ENCODE results near the gene NIBAN1. TPM values are rescaled to one million over a fixed set of nuclear protein-coding genes. Genes with fewer than 3 reads are reported as not detected.

The NIBAN1 gene
- total RNA-seq, 1 experiment from 2014 or later, result 19.5 TPM

DNA sequence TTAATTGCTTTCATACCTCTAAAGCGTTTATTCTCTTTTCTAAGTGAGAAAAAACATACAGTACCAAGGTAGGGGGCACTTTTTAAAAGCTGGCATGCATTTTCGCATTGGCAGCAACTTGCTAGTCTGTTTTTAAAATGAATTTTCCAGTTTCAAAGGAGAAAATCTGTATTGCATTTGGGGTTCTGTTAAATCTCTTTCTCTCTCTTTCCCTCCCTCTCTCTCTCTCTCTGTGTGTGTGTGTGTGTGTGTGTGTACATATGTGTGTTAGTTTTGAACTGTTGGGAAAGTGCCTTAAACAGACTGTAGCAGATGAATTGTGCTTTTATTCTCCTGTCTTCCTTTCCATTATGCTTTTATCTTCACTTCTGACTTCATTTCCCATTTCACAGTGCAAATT, 7.3 kb downstream of the NIBAN1 start:
- BruUV-seq (replicated peaks), result no TSS peak
- no peak overlapping the region for H3K27ac Mint-ChIP-seq (ENCODE audit: unreplicated experiment)
- no peak for DNase-seq
- H3K27me3 Mint-ChIP-seq (ENCODE audit: unreplicated experiment), result no peaks in the 10 kb centered on the region
- intact Hi-C loops (cut with micrococcal nuclease; ENCODE audit: unreplicated experiment), result no loop called here
- TF ChIP-seq, protein P1, sequence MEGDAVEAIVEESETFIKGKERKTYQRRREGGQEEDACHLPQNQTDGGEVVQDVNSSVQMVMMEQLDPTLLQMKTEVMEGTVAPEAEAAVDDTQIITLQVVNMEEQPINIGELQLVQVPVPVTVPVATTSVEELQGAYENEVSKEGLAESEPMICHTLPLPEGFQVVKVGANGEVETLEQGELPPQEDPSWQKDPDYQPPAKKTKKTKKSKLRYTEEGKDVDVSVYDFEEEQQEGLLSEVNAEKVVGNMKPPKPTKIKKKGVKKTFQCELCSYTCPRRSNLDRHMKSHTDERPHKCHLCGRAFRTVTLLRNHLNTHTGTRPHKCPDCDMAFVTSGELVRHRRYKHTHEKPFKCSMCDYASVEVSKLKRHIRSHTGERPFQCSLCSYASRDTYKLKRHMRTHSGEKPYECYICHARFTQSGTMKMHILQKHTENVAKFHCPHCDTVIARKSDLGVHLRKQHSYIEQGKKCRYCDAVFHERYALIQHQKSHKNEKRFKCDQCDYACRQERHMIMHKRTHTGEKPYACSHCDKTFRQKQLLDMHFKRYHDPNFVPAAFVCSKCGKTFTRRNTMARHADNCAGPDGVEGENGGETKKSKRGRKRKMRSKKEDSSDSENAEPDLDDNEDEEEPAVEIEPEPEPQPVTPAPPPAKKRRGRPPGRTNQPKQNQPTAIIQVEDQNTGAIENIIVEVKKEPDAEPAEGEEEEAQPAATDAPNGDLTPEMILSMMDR (IDR thresholded peaks at IDR 0.05; ENCODE audit: unreplicated experiment), result no peak
- H3K9me3 Mint-ChIP-seq (ENCODE audit: low read depth, unreplicated experiment), result no peaks in the 10 kb centered on the region
- peaks cover 9% of the 10 kb centered on the region for H3K4me1 Mint-ChIP-seq (ENCODE audit: low read depth, unreplicated experiment)
- CTCF ChIA-PET, result no interaction called here
- no peaks in the 10 kb centered on the region for H3K36me3 Mint-ChIP-seq (ENCODE audit: insufficient read depth, unreplicated experiment)
- no peak overlapping the region for H3K4me3 Mint-ChIP-seq (ENCODE audit: low read depth, unreplicated experiment)

GRCh38 chr1:184965944-184966860, 8.1 kb downstream of the NIBAN1 start:
- CTCF ChIA-PET, result interaction anchor here (0.9 kb wide), 1 partner anchor 16 kb away, joined by 3 read pairs; no protein-coding TSS in a partner anchor
- peaks cover 9% of the 10 kb centered on the region for H3K4me1 Mint-ChIP-seq (ENCODE audit: low read depth, unreplicated experiment)
- H3K9me3 Mint-ChIP-seq (ENCODE audit: low read depth, unreplicated experiment), result no peaks in the 10 kb centered on the region
- intact Hi-C loops (cut with micrococcal nuclease; ENCODE audit: unreplicated experiment), result no loop called here
- H3K27ac Mint-ChIP-seq (ENCODE audit: unreplicated experiment), result no peak overlapping the region
- no peak for DNase-seq
- no peaks in the 10 kb centered on the region for H3K27me3 Mint-ChIP-seq (ENCODE audit: unreplicated experiment)
- H3K36me3 Mint-ChIP-seq (ENCODE audit: insufficient read depth, unreplicated experiment), result no peaks in the 10 kb centered on the region
- TF ChIP-seq, protein P1 (IDR thresholded peaks at IDR 0.05; ENCODE audit: unreplicated experiment), result no peak
- no peak overlapping the region for H3K4me3 Mint-ChIP-seq (ENCODE audit: low read depth, unreplicated experiment)
- BruUV-seq (replicated peaks), result no TSS peak

GRCh38 chr1:184965439-184965838, 8.9 kb downstream of the NIBAN1 start:
- BruUV-seq (replicated peaks), result no TSS peak
- Mint-ChIP-seq H3K4me1 (ENCODE audit: low read depth, unreplicated experiment) (peaks cover 9% of the 10 kb centered on the region), H3K27me3 (ENCODE audit: unreplicated experiment) (no peaks in the 10 kb centered on the region), H3K4me3 (ENCODE audit: low read depth, unreplicated experiment) (no peak overlapping the region), H3K36me3 (ENCODE audit: insufficient read depth, unreplicated experiment) (no peaks in the 10 kb centered on the region), H3K27ac (ENCODE audit: unreplicated experiment) (no peak overlapping the region), H3K9me3 (ENCODE audit: low read depth, unreplicated experiment) (no peaks in the 10 kb centered on the region)
- CTCF ChIA-PET, result interaction anchor here (0.9 kb wide), 1 partner anchor 15 kb away, joined by 3 read pairs; no protein-coding TSS in a partner anchor
- DNase-seq, result no peak
- intact Hi-C loops (cut with micrococcal nuclease; ENCODE audit: unreplicated experiment), result no loop called here
- TF ChIP-seq, protein P1 (IDR thresholded peaks at IDR 0.05; ENCODE audit: unreplicated experiment), result no peak

DNA sequence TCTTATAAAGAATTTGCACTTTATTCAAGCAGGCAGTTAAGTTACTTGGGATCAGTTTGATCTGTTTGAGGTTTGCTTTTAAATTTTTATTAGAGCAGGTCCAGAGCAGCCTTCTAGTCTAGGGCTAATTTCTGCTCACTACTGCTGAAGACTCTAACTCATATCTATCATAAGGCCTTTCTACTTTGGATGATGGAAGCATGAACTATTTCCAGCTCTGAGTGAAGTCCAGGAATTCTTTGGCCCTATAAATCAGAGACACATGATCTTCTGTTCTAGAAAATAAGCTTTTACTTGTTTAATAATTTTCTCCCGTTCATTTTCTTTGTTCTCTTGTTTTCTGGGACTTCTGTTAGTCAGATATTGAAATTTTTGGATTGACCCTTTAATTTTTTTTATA, 14.7 kb downstream of the NIBAN1 start:
- Mint-ChIP-seq H3K4me3 (ENCODE audit: low read depth, unreplicated experiment) (no peak overlapping the region), H3K4me1 (ENCODE audit: low read depth, unreplicated experiment) (peaks cover 2% of the 10 kb centered on the region), H3K27ac (ENCODE audit: unreplicated experiment) (no peak overlapping the region), H3K36me3 (ENCODE audit: insufficient read depth, unreplicated experiment) (no peaks in the 10 kb centered on the region), H3K9me3 (ENCODE audit: low read depth, unreplicated experiment) (no peaks in the 10 kb centered on the region), H3K27me3 (ENCODE audit: unreplicated experiment) (no peaks in the 10 kb centered on the region)
- DNase-seq, result no peak
- TF ChIP-seq, protein P1 (IDR thresholded peaks at IDR 0.05; ENCODE audit: unreplicated experiment), result no peak
- CTCF ChIA-PET, result no interaction called here
- intact Hi-C loops (cut with micrococcal nuclease; ENCODE audit: unreplicated experiment), result no loop called here
- BruUV-seq (replicated peaks), result no TSS peak
